IPS-15b (cell line): ENCODE data around the gene PAK4.
A peak's percentile ranks its signal among the peaks of the same experiment; 100 is the strongest.

Source experiments
- H3K27me3 ChIP-seq: one replicate; pipeline ENCODE4 v1.6.1; 2013; ENCODE audit warnings: low read length; ENCODE audit not compliant: control insufficient read depth, insufficient read depth
- H3K36me3 ChIP-seq: one replicate; pipeline ENCODE4 v1.6.1; 2013; ENCODE audit warnings: low read length; ENCODE audit not compliant: control insufficient read depth, insufficient read depth
- H3K4me1 ChIP-seq: one replicate; pipeline ENCODE4 v1.6.1; 2013; ENCODE audit warnings: mild to moderate bottlenecking, low read length; ENCODE audit not compliant: control insufficient read depth, insufficient read depth
- H3K4me3 ChIP-seq: one replicate; pipeline ENCODE4 v1.5.1; 2013; ENCODE audit warnings: low read depth, low read length
- H3K9ac ChIP-seq: one replicate; pipeline ENCODE4 v1.6.1; 2013; ENCODE audit warnings: low read depth, mild to moderate bottlenecking, low read length
- H3K9me3 ChIP-seq: one replicate; pipeline ENCODE4 v1.6.1; 2013; ENCODE audit warnings: mild to moderate bottlenecking, low read length; ENCODE audit not compliant: control insufficient read depth, insufficient read depth

PAK4 gene

DNA sequence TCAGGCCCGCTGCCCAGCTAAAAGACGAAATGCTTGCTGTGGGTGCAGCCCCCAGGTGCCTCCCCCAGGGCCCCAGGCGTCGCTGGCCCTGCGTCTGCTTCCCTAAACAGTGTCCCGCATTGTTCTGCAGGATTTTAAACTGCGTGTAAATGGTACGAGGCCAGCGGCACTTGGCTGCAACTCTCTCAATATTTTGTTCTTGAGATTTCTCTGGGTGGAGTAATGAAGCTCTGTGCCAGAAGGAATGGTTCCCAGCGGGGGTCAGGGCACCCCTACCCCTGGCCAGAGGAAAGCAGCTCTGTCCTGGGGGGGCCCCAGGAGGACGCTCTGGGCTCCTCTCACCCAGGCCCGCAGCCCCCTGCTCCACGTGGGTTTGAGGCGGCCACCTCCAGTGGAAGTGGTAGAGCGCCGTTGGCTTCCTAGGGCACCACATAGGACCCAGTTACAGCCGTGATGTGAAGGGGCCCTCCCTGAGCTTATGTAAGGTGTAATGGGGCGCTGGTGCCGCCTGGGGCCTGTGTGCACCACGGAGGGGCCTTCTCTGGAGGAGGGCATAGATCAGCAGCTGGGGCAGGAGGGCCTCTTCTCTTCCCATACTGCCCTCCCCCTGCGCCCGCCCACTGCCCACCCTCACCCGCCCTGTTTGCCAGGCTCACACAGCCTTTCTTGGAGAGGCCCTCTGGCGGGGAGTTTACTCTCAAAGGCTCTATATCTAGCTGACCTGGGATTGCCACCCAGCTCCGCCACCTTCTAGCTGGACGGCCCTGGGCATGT is 19.8 kb downstream of the PAK4 start:
- H3K4me1 ChIP-seq, result peaks cover 30% of the 10 kb centered on the region

DNA sequence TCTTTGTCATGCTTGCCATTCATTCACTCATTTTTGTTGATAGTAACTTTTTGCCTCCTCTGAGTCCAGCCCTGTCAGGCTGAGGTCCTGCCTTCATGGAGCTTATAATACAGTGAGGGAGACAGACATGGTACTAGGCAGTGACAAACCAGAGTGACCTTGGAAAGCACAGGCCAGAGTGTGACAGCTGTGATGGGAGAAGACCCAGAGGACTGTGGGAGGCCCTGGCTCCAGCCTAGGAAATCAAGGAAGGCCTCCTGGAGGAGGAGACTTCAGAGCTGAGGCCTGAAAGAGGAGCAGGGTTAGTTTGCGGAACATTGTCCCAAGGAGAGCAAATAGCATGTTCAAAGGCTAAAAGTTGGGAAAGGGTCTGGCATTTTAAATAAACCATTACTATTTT is 20.5 kb downstream of the PAK4 start:
- Histone ChIP-seq H3K9ac (no peak overlapping the region), H3K27me3 (no peaks in the 10 kb centered on the region), H3K9me3 (no peaks in the 10 kb centered on the region), H3K36me3 (no peaks in the 10 kb centered on the region), H3K4me1 (peaks cover 22% of the 10 kb centered on the region), H3K4me3 (no peak overlapping the region)

More for the DNA sequence above, 19.8 kb downstream of the PAK4 start:
- Histone ChIP-seq H3K27me3 (no peaks in the 10 kb centered on the region), H3K4me3 (no peak overlapping the region), H3K9ac (no peak overlapping the region), H3K9me3 (no peaks in the 10 kb centered on the region), H3K36me3 (peaks cover 3% of the 10 kb centered on the region)

DNA sequence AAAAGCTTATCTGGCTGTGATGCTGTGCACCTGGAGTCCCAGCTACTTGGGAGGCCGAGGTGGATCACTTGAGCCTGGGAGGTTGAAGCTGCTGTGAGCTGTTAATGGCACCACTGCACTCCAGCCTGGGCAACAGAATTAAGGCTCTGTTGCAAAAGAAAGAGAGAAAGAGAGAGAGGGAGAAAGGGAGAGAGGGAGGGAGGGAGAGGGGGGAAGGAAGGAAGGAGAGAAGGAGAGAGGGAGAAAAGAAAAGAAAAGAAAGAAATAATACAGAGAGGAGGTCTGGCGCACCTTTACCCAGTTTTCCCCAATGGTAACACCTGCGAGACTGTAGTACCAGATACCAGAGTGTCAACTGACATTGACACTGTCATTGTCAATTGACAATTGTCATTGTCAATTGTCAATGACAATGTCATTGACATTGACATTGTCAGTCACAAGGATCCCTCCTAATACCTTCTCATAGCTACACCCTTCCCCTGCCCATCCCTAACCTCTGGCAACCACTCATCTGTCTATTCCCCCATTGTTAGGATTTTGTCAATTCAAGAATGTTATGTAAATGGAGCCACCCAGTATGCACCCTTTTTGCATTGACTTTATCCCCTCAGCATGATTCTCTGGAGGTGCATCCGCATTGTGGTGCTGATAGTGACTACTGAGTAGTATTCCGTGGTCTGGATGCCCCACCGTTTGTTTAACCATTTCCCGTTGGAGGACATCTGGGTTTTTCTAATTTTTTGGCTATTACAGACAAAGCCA is 21.3 kb downstream of the PAK4 start:
- H3K4me1 ChIP-seq, result peaks cover 22% of the 10 kb centered on the region
- H3K36me3 ChIP-seq, result no peaks in the 10 kb centered on the region
- no peaks in the 10 kb centered on the region for H3K9me3 ChIP-seq
- no peak overlapping the region for H3K4me3 ChIP-seq
- H3K9ac ChIP-seq, result peak overlapping the region; percentile 37
- no peaks in the 10 kb centered on the region for H3K27me3 ChIP-seq

DNA sequence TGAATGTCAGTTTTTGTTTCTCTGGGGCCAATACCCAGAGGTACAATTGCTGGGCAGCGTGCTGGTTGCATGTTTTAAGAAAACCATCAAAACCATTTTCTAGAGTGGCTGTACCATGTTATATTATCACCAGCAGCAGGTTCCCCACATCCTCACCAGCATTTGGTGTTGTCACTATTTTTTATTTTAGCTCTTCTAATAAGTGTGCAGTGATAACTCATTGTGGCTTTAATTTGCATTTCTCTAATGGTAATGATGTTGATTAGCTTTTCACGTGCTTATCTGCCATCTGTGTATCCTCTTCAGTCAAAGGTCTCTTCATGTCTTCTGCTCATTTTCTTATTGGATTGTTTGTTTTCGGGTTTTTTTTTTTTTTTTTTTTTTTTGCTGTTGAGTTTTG is 21.9 kb downstream of the PAK4 start:
- H3K4me3 ChIP-seq, result no peak overlapping the region
- no peaks in the 10 kb centered on the region for H3K27me3 ChIP-seq
- H3K9me3 ChIP-seq, result no peaks in the 10 kb centered on the region
- peaks cover 22% of the 10 kb centered on the region for H3K4me1 ChIP-seq
- H3K9ac ChIP-seq, result no peak overlapping the region
- H3K36me3 ChIP-seq, result no peaks in the 10 kb centered on the region

DNA sequence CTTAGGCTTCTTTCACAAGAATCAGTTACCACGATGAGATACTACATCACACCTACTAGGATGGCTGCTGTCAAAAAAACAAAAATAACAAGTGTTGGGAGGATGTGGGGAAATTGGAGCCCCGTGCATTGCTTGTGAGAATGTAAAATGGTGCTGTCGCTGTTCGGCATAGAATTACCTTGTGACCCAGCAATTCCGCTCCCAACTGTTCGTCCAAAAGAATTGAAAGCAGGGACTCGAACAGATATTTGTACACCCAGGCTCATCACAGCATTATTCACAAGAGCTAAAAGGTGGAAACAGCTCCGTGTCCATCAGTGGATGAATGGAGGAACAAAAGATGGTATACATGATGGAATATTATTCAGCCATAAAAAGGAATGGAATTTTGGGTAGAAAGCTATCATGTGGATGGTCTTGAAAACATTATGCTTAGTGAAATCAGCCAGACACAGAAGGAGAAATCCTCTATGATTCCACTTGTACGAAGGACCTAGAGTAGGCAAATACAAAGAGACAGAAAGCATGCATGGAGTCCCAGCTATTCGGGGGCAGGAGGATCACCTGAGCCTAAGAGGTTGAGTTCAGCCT is 23.4 kb downstream of the PAK4 start:
- H3K27me3 ChIP-seq, result no peaks in the 10 kb centered on the region
- H3K36me3 ChIP-seq, result no peaks in the 10 kb centered on the region
- H3K4me1 ChIP-seq, result peaks cover 23% of the 10 kb centered on the region
- no peak overlapping the region for H3K4me3 ChIP-seq
- no peaks in the 10 kb centered on the region for H3K9me3 ChIP-seq
- no peak overlapping the region for H3K9ac ChIP-seq

- Histone ChIP-seq H3K9me3 (no peaks in the 10 kb centered on the region), H3K9ac (no peak overlapping the region), H3K36me3 (no peaks in the 10 kb centered on the region), H3K4me3 (no peak overlapping the region), H3K4me1 (peaks cover 22% of the 10 kb centered on the region), H3K27me3 (no peaks in the 10 kb centered on the region)
Observed at GRCh38 chr19:39150235-39150634, 24.6 kb downstream of the PAK4 start.

GRCh38 chr19:39150807-39151600 is 25.4 kb downstream of the PAK4 start:
- Histone ChIP-seq H3K27me3 (no peaks in the 10 kb centered on the region), H3K4me3 (no peak overlapping the region), H3K4me1 (peaks cover 18% of the 10 kb centered on the region), H3K9me3 (no peaks in the 10 kb centered on the region), H3K9ac (no peak overlapping the region), H3K36me3 (no peaks in the 10 kb centered on the region)

- Histone ChIP-seq H3K9ac (no peak overlapping the region), H3K27me3 (no peaks in the 10 kb centered on the region), H3K4me3 (no peak overlapping the region), H3K9me3 (no peaks in the 10 kb centered on the region), H3K4me1 (peaks cover 9% of the 10 kb centered on the region), H3K36me3 (no peaks in the 10 kb centered on the region)
Observed at GRCh38 chr19:39152066-39152465, 26.5 kb downstream of the PAK4 start.

GRCh38 chr19:39154100-39154628 is 28.6 kb downstream of the PAK4 start:
- no peak overlapping the region for H3K4me3 ChIP-seq
- H3K4me1 ChIP-seq, result peaks cover 4% of the 10 kb centered on the region
- no peaks in the 10 kb centered on the region for H3K36me3 ChIP-seq
- H3K9ac ChIP-seq, result no peak overlapping the region
- no peaks in the 10 kb centered on the region for H3K27me3 ChIP-seq
- H3K9me3 ChIP-seq, result no peaks in the 10 kb centered on the region

- Histone ChIP-seq H3K4me3 (no peak overlapping the region), H3K9me3 (no peaks in the 10 kb centered on the region), H3K9ac (peak overlapping the region; percentile 37), H3K36me3 (no peaks in the 10 kb centered on the region), H3K27me3 (no peaks in the 10 kb centered on the region), H3K4me1 (peaks cover 4% of the 10 kb centered on the region)
Observed at GRCh38 chr19:39154629-39155100, 29.1 kb downstream of the PAK4 start.

DNA sequence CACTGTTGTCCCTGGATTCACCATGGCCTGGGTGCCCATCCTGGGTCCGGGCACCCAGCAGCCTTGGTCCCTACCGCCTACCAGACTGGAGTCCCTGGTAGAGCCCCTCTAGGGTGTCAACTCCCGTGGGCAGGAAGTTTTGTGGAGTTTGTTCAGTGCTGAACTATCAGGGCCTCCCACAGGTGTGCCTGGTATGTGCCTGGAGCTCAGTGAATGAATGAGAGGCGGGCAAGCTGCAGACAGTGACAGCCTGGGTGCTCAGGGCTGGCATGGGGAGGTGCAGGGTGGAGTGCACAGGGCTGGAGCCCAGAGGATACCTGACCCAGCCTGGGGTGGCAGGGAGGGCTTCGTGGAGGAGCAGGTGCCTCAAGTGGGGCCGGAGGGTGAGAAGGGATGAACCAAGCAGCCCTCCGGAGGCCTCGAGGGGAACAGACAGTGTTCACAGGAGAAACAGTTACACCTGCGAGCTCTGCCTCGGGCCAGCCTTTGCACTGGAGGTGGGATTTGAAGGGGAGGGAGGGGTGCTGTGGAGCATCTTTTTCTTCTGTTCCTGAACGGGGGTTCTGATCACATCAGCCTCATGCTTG is 29.6 kb downstream of the PAK4 start:
- Histone ChIP-seq H3K27me3 (no peaks in the 10 kb centered on the region), H3K9ac (peak overlapping the region; percentile 37), H3K9me3 (no peaks in the 10 kb centered on the region), H3K4me3 (no peak overlapping the region), H3K36me3 (no peaks in the 10 kb centered on the region), H3K4me1 (peaks cover 4% of the 10 kb centered on the region)
